Uterus (tissue), 2 donors: ENCODE results near the gene PDLIM1.

Experiments
- POLR2A ChIP-seq, 2 donors: fragments of 450-650 bp; IDR thresholded peaks; one replicate each; pipeline ENCODE4 v1.6.1; 2016; ENCODE audit warnings: antibody characterized with exemption in 2 of 2, mild to moderate bottlenecking in 1 of 2, moderate library complexity in 1 of 2
- TF ChIP-seq, protein P1 (sequence below), 4 experiments: fragments of 200-600 bp in 2 of 4; fragments of 450-650 bp in 2 of 4; sonication (generic) in 2 of 4; IDR thresholded peaks; one replicate each; pipeline ENCODE4 v1.5.1; 2016 to 2019; ENCODE audit warnings: antibody characterized with exemption in 4 of 4, mild to moderate bottlenecking in 2 of 4, moderate library complexity in 1 of 4

DNA sequence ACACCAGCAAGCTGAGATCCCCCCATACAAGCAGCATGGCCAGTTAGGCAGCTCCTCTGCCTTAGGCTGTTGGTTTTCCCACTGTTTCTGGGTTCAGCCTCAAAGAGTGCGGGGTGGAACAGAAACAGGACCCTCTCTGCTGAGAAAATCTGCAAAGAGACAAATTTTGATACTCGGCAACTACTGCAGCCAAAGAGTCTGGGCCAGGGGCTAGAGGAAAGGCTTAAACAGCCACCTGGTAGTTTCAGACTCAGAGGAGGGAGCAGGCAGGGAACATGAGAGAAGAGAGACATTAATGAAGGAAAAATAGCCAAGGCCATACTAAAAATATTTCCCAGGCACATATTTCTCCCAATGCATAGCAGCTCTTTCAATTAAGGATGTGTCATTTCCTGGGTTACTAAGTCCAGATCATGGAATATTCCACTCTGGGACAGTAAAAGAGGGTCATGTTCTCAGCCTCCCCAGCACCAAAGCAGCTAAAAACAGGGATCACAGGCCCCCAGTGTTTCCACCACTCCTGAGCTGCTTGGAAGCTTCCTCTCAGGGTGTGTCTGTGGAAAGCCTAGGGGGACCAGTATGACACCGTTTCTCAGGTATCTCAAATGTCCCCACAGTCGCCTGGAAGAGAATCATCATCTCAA is 29.8 kb downstream of the PDLIM1 start:
- TF ChIP-seq, protein P1, sequence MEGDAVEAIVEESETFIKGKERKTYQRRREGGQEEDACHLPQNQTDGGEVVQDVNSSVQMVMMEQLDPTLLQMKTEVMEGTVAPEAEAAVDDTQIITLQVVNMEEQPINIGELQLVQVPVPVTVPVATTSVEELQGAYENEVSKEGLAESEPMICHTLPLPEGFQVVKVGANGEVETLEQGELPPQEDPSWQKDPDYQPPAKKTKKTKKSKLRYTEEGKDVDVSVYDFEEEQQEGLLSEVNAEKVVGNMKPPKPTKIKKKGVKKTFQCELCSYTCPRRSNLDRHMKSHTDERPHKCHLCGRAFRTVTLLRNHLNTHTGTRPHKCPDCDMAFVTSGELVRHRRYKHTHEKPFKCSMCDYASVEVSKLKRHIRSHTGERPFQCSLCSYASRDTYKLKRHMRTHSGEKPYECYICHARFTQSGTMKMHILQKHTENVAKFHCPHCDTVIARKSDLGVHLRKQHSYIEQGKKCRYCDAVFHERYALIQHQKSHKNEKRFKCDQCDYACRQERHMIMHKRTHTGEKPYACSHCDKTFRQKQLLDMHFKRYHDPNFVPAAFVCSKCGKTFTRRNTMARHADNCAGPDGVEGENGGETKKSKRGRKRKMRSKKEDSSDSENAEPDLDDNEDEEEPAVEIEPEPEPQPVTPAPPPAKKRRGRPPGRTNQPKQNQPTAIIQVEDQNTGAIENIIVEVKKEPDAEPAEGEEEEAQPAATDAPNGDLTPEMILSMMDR (IDR thresholded peaks at IDR 0.05) = no peak
- no peak for TF ChIP-seq POLR2A (IDR thresholded peaks at IDR 0.05)
